Measurements from ENCODE around the gene COBL.

COBL gene

DNA sequence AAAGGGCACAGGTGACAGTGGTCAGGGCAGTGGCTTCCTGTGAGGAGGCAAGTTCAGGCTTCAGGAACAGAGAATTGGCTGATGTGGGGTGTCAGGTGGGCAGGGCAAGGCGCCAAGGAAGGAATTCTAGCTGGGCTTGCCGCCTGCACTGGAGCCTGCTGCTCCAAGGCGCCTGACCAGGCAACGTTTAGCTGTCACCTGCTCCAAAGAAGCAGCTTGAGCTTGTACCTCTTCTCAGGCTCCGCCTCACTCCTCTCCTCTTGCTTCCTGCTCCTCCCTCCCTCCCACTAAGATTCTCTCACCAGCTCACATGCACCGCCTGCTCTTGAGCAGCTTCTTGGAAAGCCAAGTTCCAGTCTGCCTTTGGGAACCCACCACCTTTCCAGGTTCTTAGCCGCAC is 346.5 kb downstream of the COBL start:
- Histone ChIP-seq H3K4me1 (ENCODE audit: control insufficient read depth, insufficient read depth, low read length, poor library complexity, severe bottlenecking) (no peaks in the 10 kb centered on the region), H3K4me3 (ENCODE audit: extremely low read depth, insufficient read depth, low read length, poor library complexity, severe bottlenecking) (no peak overlapping the region), H3K36me3 (ENCODE audit: control insufficient read depth, insufficient read depth, low read length) (no peaks in the 10 kb centered on the region), H3K27ac (ENCODE audit: low read depth, low read length, severe bottlenecking) (no peak overlapping the region), H3K9me3 (ENCODE audit: control insufficient read depth, low read length) (peaks cover 15% of the 10 kb centered on the region)
- WGBS, 2 experiments (ENCODE audit: insufficient coverage in 2 of 2), result 79 to 85% methylated on average over 6 to 7 of the region's 7 CpGs
